Umbilical cord (tissue), 2 donors: ENCODE measurements around the gene SNRPD3. TPM values are rescaled to one million over a fixed set of nuclear protein-coding genes. Genes with fewer than 3 reads are reported as not detected.
"Not testable (repeated sequence)": the region's sequence is repeated elsewhere in the genome, so short reads cannot be mapped to it uniquely, and the experiment has no call there.

ENCODE experiments used
- DNase-seq: peaks from one replicate; pipeline ENCODE4 v3.0.0-alpha.2; 2015; ENCODE audit warnings: low spot score
- total RNA-seq: library from RNA; depleted of rRNA; stranded (reverse); fragments of >200 nt; gene quantifications from one replicate; pipeline ENCODE4 v1.2.3, GENCODE V29; 2014; ENCODE audit warnings: low replicate concordance; ENCODE audit not compliant: insufficient read depth

The SNRPD3 gene
- total RNA-seq, 1 donor from 2014 or later = 101 TPM

DNA sequence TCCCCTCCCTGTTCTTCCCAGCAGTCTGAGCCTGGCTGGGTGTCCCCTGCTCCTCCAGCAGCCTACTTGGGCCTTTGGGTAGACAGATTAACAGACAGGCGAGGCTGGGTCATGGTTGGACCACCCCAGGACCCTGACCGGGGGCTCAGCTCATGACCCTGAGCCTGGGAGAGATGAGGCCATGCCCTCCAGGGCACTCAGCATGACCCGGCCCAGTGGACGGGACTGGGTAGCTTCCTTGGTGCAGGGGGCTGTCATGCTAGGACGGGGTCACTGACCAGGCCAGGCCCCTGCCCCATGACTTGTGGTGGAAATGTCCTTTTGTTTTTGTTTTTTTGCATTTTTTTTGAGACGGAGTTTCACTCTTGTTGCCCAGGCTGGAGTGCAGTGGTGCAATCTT is 52.5 kb downstream of the SNRPD3 start:
- not testable (repeated sequence) for DNase-seq

DNA sequence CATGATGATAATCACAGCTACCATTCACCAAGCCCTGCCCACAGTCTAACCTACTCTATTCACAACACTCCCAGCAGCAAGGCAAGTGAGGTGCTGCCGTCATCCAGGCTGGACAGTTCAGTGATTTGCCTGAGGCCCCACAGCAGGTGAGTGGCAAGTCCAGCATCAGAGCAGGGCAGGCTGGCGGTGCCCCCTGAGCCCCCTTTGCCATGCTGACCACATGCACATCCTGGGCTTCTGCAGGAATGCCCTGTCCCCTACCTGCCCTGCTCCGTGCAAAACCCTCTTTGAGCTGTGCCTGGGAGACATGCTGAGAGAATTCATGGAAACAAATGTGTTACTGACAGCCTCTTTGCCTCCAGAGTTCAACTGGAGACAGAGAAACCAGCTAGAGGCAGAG is 54.1 kb downstream of the SNRPD3 start:
- DNase-seq = not testable (repeated sequence)

GRCh38 chr22:24614794-24615193 is 59.0 kb downstream of the SNRPD3 start:
- not testable (repeated sequence) for DNase-seq

- DNase-seq = not testable (repeated sequence)
These were observed 65.4 kb downstream of the SNRPD3 start for GRCh38 chr22:24621244-24621643.

DNA sequence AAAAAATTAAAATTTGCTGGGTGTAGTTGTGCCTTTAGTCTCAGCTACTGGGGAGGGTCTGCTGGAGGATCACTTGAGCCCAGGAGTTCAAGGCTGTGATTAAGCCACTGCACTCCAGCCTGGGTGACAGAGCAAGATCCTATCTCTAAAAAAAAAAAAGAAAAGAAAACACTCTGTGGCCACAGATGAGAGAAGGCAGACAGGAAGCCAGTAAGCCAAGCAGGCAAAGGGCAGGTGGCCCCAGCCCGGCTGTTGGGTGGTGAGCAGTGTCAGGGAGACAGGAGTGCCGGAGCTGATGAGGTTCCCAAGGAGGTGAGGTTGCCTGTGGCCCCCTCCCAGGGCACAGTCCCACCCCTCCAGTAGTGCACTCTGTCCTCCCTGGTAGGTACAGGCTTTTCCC is 66.8 kb downstream of the SNRPD3 start:
- DNase-seq = not testable (repeated sequence)

Other genes with a start within 250 kb of the SNRPD3 start
- gene ADORA2A, start 128.4 kb upstream of the SNRPD3 start, total RNA-seq = 0.48 TPM
- gene UPB1, start 60.7 kb upstream of the SNRPD3 start, total RNA-seq = 1.9 TPM
- 70.5 TPM for gene GUCD1, start 861 bp upstream of the SNRPD3 start, total RNA-seq
- 17.3 TPM for gene LRRC75B, start 37.1 kb downstream of the SNRPD3 start, total RNA-seq
- 4.8 TPM for gene GGT1, start 47.2 kb downstream of the SNRPD3 start, total RNA-seq
- 0.24 TPM for gene PIWIL3, start 218.7 kb downstream of the SNRPD3 start, total RNA-seq